NT2/D1 (cell line): ENCODE data around the gene ELF4.
A peak's percentile ranks its signal among the peaks of the same experiment; 100 is the strongest.

ENCODE experiments used
- DNase-seq: peaks from one replicate; pipeline ENCODE4 v3.0.0-alpha.2; 2011; ENCODE audit warnings: low read depth, low spot score
- H3K27me3 ChIP-seq: 2 replicates; pipeline ENCODE4 v1.6.0; 2011; ENCODE audit warnings: mild to moderate bottlenecking; ENCODE audit not compliant: insufficient read length, insufficient read depth
- H3K36me3 ChIP-seq: 2 replicates; pipeline ENCODE4 v1.6.1; 2011; ENCODE audit warnings: mild to moderate bottlenecking, low read length, mixed read lengths; ENCODE audit not compliant: insufficient read depth, insufficient read length
- H3K4me1 ChIP-seq: 2 replicates; pipeline ENCODE4 v1.5.1; 2011; ENCODE audit not compliant: insufficient read depth, insufficient read length
- H3K4me3 ChIP-seq: 2 replicates; pipeline ENCODE4 v1.5.1; 2011; ENCODE audit warnings: low read depth; ENCODE audit not compliant: insufficient read length
- H3K9ac ChIP-seq: 2 replicates; pipeline ENCODE4 v1.6.0; 2011; ENCODE audit warnings: low read depth; ENCODE audit not compliant: insufficient read length
- H3K9me3 ChIP-seq: 2 replicates; pipeline ENCODE4 v1.5.1; 2011; ENCODE audit warnings: mild to moderate bottlenecking, low read length; ENCODE audit not compliant: insufficient read depth
- SUZ12 ChIP-seq: IDR thresholded peaks from 2 replicates; pipeline ENCODE4 v1.6.1; 2011; ENCODE audit not compliant: insufficient read length, insufficient read depth; ENCODE audit errors: extremely low read depth
- YY1 ChIP-seq: IDR thresholded peaks from 2 replicates; pipeline ENCODE4 v1.6.1; 2011; ENCODE audit not compliant: insufficient read length, insufficient read depth
- ZNF274 ChIP-seq: IDR thresholded peaks from 2 replicates; pipeline ENCODE4 v1.6.1; 2011; ENCODE audit warnings: mild to moderate bottlenecking, low read depth, low read length

The ELF4 gene

GRCh38 chrX:130111220-130112154, 1.2 kb upstream of the ELF4 start:
- no peak for DNase-seq
- Histone ChIP-seq H3K9ac (peak overlapping the region; percentile 32), H3K9me3 (no peaks in the 10 kb centered on the region), H3K4me1 (no peaks in the 10 kb centered on the region), H3K27me3 (no peaks in the 10 kb centered on the region), H3K36me3 (no peaks in the 10 kb centered on the region), H3K4me3 (peak overlapping the region; percentile 28)
- TF ChIP-seq ZNF274 (no peak), SUZ12 (no peak), YY1 (no peak)

DNA sequence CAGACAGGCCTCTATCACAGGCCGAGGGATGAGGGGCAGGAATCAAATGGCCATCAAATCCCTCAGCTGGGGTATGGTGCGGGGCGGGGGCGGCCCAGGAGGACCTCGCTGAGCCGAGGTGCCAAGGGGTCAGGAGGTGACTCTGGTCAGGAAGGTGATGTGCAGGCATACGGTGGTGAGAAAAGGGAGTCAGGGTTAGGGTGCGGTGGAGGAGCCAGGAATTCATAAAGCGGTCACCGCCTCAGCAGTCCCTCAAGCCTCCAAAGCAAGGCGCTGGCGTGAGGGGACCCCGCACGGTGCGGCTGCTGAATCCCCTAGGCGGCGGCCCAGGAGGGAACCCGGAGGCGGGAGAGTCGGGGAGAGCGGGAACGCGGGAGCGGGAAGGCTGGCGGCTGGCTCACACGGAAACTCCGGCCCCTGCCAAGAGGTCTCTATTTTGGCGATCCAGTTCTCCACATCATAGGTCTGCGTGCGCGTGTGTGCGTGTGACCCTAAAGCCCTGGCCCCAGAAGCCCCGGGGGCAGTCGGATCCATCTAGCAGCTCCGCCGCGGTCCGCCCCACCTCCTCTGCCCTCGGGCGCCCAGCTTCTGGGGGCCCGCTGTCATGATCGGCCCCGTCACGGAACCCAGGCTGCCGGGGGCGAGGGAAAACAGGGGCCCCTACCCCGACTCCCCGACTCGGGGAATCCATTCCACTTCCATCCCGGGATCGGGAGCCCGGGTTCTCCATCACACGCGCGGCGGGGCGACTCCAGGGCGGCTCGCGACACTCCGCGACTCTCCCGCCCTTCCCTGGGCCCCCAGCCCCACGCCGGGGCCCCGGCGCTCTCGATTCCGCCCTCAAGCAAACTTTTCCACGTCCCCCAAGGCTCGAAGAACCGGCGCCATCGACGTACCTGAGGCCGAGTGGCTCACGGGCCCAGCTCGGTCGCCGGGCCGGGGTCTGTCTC, 593 bp downstream of the ELF4 start:
- no peak for DNase-seq
- H3K36me3 ChIP-seq = no peaks in the 10 kb centered on the region
- no peaks in the 10 kb centered on the region for H3K9me3 ChIP-seq
- H3K4me3 ChIP-seq = peak overlapping the region; percentile 30
- peak overlapping the region; percentile 64 for H3K9ac ChIP-seq
- H3K4me1 ChIP-seq = no peaks in the 10 kb centered on the region
- no peak for TF ChIP-seq YY1
- no peaks in the 10 kb centered on the region for H3K27me3 ChIP-seq

GRCh38 chrX:130108647-130109428, 1.5 kb downstream of the ELF4 start:
- DNase-seq = no peak
- H3K36me3 ChIP-seq = no peaks in the 10 kb centered on the region
- H3K9me3 ChIP-seq = no peaks in the 10 kb centered on the region
- peak overlapping the region; percentile 56 for H3K9ac ChIP-seq
- H3K4me1 ChIP-seq = no peaks in the 10 kb centered on the region
- H3K4me3 ChIP-seq = peak overlapping the region; percentile 30
- TF ChIP-seq SUZ12 = no peak
- TF ChIP-seq ZNF274 = no peak
- TF ChIP-seq YY1 = no peak
- H3K27me3 ChIP-seq = no peaks in the 10 kb centered on the region

DNA sequence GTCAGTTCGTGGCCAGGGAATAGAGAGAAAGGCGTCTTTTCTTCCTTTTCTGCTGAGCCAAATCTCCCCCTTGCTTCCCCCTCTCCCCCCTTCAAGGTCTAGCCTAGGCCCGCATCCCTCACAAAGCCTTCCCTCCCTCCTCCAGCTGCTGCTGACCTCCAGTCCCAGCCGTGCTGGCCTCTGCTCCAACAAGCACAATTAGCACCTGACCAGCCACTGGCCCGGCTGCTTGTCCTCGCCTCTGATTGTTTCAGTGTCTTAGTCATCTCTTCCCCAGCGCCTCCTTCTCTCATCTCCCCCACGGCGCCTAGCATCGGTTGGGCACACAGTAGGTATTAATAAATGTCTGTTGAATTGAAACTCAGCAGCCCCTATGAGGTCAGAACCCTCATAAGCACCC, 4.2 kb downstream of the ELF4 start:
- no peaks in the 10 kb centered on the region for H3K9me3 ChIP-seq
- no peak for DNase-seq
- no peak overlapping the region for H3K9ac ChIP-seq
- no peak for TF ChIP-seq YY1
- no peak for TF ChIP-seq SUZ12
- TF ChIP-seq ZNF274 = no peak
- H3K4me3 ChIP-seq = no peak overlapping the region
- no peaks in the 10 kb centered on the region for H3K36me3 ChIP-seq
- no peaks in the 10 kb centered on the region for H3K4me1 ChIP-seq
- no peaks in the 10 kb centered on the region for H3K27me3 ChIP-seq

DNA sequence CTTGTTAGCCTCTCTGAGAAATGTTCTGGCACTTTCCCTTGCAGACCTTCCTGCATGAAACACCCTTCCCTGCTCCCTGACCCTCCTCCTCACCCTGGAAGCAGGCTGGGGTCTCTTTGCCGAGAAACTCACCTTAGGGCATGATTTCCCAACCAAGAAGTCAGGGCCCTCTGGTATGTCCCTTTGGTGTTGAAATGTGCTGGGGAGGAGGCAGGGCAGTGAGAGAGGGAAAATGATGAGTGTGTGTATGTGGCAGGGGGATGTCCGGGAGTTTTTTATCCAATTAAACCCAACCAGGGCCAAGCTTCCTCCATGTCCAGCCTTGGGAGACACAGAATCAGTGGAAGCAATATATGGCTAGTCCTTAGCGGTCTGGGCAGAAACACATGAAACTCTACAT, 5.1 kb downstream of the ELF4 start:
- H3K4me3 ChIP-seq = no peak overlapping the region
- no peak for DNase-seq
- no peaks in the 10 kb centered on the region for H3K4me1 ChIP-seq
- H3K27me3 ChIP-seq = no peaks in the 10 kb centered on the region
- no peak overlapping the region for H3K9ac ChIP-seq
- no peaks in the 10 kb centered on the region for H3K9me3 ChIP-seq
- no peaks in the 10 kb centered on the region for H3K36me3 ChIP-seq
- no peak for TF ChIP-seq SUZ12
- TF ChIP-seq YY1 = no peak
- no peak for TF ChIP-seq ZNF274

DNA sequence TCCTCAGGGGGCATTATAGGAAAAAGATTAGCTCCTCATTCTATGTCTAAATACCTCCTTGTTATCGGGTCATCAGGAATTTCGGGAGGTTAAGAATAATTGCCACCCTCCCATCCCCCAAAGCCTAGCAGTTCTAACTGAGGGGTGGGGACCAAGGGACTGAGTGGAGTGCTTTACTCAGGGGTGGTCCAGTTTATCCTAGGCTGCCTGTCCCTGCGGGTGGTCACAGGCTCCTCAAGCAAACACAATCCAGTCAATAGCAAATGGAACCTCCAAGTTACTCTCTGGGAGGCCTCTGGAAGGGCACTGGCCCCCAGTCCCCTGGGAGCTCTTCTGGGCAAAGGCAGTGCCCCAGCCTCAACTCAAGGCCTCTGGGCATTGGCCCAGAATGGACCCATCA, 6.7 kb downstream of the ELF4 start:
- Histone ChIP-seq H3K9ac (no peak overlapping the region), H3K4me3 (no peak overlapping the region), H3K9me3 (no peaks in the 10 kb centered on the region), H3K36me3 (no peaks in the 10 kb centered on the region), H3K4me1 (no peaks in the 10 kb centered on the region), H3K27me3 (no peaks in the 10 kb centered on the region)
- DNase-seq = no peak
- TF ChIP-seq SUZ12 (no peak), YY1 (no peak), ZNF274 (no peak)
